AG10803 (cell line): ENCODE results near the gene NHSL2.

Experiments
- DNase-seq: peaks from one replicate; pipeline ENCODE4 v3.0.0; 2010; ENCODE audit warnings: low read depth
- H3K4me3 ChIP-seq: 2 replicates; pipeline ENCODE4 v1.5.1; 2011; ENCODE audit warnings: mild to moderate bottlenecking, low read length, control low read depth
- TF ChIP-seq, protein P1 (sequence below): conservative IDR thresholded peaks from 2 replicates; pipeline ENCODE4 v1.5.1; 2011; ENCODE audit warnings: mild to moderate bottlenecking, low read length, control low read depth, inconsistent platforms

Gene NHSL2

GRCh38 chrX:72141372-72142004 is 230.8 kb downstream of the NHSL2 start:
- no peak overlapping the region for H3K4me3 ChIP-seq
- no peak for DNase-seq
- TF ChIP-seq, protein P1, sequence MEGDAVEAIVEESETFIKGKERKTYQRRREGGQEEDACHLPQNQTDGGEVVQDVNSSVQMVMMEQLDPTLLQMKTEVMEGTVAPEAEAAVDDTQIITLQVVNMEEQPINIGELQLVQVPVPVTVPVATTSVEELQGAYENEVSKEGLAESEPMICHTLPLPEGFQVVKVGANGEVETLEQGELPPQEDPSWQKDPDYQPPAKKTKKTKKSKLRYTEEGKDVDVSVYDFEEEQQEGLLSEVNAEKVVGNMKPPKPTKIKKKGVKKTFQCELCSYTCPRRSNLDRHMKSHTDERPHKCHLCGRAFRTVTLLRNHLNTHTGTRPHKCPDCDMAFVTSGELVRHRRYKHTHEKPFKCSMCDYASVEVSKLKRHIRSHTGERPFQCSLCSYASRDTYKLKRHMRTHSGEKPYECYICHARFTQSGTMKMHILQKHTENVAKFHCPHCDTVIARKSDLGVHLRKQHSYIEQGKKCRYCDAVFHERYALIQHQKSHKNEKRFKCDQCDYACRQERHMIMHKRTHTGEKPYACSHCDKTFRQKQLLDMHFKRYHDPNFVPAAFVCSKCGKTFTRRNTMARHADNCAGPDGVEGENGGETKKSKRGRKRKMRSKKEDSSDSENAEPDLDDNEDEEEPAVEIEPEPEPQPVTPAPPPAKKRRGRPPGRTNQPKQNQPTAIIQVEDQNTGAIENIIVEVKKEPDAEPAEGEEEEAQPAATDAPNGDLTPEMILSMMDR = no peak

DNA sequence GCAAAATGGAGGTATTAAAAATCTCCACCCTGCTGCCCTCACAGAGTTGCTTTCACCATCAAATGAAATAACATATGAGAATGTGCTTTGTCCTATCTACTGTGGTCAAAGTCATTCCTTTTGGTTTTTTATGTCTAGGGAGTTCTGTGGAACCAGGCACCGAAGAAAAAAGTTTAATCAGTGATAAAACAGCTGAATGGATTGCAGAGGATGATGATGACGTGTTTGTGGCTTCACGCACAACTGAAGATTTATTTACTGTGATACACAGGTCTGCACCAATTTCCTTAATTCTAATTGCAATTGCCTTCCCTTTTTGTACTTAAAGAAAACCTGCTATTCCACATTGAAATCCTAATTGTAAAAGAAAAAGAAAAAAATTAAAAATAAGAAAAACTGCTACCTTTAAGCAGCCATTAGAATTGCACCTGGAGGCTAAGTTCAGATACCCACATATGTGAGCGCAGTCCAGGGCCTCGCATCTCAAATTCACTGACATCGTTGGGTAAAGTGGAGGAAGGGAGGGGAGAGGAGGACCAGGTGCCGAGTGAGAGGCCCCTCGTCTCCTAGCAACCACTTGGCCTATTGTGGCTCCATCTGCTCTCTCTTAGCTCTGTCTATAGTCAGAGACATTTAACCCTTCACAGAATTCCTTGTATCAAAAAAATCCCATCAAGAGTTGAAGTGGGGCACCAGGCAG is 231.6 kb downstream of the NHSL2 start:
- no peak overlapping the region for H3K4me3 ChIP-seq
- TF ChIP-seq, protein P1 = no peak
- no peak for DNase-seq

DNA sequence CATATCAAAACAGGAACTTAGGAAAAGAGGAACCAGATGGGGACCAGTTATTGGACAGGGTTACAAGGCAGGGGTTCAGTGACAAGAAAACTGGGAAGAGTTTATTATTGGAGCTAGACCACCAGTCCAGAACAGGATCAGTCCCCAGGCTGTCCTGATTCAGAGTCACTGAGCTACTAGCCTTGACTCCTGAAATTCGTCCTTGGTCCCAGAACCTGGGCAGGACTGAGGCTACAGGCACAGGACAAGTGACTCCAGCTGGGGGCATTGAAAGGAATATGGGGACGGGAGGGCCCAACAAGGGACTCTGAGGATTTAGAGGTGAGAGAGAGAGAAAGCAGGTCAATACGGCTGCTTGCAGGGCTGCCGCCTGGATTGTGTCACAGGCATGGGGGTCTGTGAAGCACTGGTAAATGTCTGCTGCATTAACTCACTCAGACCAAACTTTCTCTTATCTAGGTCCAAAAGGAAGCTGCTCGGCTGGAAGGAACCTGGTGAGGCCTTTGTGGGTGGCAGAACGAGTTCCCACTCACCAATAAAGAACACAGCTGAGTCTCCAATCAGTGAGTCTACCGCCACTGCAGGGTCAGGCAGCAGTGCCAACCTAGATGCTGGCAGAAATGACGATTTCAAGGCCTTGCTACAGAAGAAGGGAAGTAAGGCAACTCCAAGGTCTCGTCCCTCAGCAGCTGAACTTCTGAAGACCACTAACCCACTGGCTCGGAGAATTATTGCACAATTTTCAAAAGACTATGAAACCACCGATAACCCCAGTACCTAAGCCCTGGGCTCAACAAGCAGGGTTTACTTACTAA is 232.4 kb downstream of the NHSL2 start:
- no peak for DNase-seq
- TF ChIP-seq, protein P1 = no peak
- no peak overlapping the region for H3K4me3 ChIP-seq

DNA sequence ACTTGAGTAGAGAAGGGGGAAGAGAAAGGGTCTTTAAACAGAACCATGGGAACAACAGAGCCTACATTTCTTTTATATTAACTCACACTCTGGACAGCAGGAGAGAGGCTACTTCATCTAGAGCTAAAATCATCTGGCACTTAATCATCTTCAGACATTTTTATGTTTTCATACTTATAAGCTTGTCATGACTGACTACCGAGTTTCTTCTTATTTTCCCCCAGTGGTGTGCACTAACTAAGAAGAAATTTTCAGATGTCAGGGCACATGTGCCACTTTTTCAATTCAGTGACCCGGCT is 232.9 kb downstream of the NHSL2 start:
- TF ChIP-seq, protein P1 = no peak
- no peak for DNase-seq
- H3K4me3 ChIP-seq = no peak overlapping the region

DNA sequence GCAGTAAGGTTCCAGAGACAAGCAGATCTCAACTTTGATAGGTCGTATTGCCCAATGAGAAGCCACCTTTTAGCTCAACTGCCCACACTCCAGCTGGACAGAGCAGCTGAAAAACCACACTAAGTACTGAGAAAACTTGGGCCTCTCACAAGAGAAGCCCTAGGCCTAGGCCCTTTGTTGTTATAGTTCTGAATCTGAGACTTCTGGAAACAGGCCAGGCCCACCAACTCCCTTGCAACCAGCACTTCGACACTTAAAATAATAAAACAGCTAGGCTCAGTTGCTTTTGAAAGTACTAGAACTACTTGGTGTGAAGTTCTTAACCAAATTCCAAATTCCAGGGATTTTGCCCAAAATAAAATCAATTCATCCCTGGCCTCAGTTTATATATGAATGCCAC is 234.5 kb downstream of the NHSL2 start:
- no peak for DNase-seq
- TF ChIP-seq, protein P1 = no peak
- H3K4me3 ChIP-seq = no peak overlapping the region

- DNase-seq = no peak
- TF ChIP-seq, protein P1 = no peak
- H3K4me3 ChIP-seq = no peak overlapping the region
Measured at GRCh38 chrX:72146527-72146926, 235.9 kb downstream of the NHSL2 start.
